ENCODE measurements around the gene DMRTB1.

DMRTB1 gene

DNA sequence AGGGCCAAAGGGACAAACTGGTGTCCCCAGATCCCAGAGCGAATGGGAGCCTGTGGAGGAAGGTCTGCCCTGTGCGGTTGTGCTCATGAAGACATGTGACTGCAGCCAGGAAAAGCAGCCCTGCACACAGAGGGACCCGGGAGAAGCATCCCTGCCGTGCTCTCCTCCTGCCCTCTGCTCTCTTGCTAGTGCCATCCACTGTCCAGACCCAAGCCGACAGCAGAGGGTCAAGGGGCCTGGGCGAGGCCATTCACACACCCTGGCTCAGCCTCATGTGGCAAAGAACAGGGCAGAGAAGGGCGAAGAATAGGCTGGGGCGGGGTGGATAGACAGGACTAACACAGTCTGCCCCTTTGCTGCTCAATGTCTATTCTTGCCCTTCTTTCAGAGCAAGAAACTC is 17.4 kb downstream of the DMRTB1 start (continued):
- TF ChIP-seq ZSCAN16 (tag by site-specific recombination; IDR thresholded peaks at IDR 0.05), result no peak
- TF ChIP-seq ZNF626 (tag by site-specific recombination; IDR thresholded peaks at IDR 0.05), result no peak
- no peak for TF ChIP-seq ZNF777 (tag by site-specific recombination; IDR thresholded peaks at IDR 0.05; ENCODE audit: borderline replicate concordance)
- TF ChIP-seq GLI4 (tag by site-specific recombination; IDR thresholded peaks at IDR 0.05), result no peak
- no peak for TF ChIP-seq ZNF112 (tag by site-specific recombination; IDR thresholded peaks at IDR 0.05)
- TF ChIP-seq, protein P1, sequence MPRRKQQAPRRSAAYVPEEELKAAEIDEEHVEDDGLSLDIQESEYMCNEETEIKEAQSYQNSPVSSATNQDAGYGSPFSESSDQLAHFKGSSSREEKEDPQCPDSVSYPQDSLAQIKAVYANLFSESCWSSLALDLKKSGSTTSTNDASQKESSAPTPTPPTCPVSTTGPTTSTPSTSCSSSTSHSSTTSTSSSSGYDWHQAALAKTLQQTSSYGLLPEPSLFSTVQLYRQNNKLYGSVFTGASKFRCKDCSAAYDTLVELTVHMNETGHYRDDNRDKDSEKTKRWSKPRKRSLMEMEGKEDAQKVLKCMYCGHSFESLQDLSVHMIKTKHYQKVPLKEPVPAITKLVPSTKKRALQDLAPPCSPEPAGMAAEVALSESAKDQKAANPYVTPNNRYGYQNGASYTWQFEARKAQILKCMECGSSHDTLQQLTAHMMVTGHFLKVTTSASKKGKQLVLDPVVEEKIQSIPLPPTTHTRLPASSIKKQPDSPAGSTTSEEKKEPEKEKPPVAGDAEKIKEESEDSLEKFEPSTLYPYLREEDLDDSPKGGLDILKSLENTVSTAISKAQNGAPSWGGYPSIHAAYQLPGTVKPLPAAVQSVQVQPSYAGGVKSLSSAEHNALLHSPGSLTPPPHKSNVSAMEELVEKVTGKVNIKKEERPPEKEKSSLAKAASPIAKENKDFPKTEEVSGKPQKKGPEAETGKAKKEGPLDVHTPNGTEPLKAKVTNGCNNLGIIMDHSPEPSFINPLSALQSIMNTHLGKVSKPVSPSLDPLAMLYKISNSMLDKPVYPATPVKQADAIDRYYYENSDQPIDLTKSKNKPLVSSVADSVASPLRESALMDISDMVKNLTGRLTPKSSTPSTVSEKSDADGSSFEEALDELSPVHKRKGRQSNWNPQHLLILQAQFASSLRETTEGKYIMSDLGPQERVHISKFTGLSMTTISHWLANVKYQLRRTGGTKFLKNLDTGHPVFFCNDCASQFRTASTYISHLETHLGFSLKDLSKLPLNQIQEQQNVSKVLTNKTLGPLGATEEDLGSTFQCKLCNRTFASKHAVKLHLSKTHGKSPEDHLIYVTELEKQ (tag by site-specific recombination; IDR thresholded peaks at IDR 0.05; ENCODE audit: borderline replicate concordance), result no peak

DNA sequence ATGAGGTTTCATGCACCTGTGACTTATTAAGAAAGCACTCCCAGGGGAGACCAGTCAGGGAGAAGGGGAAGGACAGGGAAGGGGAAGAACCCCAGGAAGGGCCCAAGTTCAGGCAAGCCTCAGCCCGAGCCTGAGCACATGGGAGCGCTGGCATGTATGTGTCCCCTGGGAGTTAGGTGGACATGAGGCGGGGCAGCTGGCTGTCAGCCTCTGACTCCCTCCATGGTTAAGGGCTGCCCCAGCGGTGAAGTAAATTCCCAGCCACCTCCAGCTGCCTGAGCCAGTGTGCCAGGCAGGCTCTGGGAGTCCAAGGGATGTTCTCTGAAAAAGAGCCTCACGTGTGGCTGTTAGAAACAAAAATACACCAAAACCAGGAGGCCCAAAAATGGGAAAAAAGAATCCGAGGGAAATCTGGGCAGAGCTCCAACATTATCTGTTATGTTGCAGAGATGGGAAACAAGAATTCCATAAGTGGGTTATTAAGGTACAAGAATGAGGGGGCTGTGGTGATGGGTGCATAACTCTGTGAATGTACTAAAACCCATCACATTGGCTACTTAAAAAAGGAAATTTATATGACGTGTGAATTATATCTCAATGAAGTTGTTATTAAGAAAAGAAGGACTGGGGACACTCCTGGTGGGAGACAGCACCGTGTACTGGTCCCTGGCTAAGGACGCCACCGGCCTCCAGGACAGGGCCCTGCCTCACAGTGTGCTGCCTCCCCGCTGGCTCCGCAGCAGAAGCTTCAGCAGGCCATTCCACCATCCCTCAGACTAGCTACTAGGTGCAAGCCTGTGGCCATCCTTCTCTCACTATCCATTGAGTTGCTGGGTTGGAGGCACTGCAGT is 18.7 kb downstream of the DMRTB1 start:
- no peak for TF ChIP-seq ZNF544 (tag by site-specific recombination; IDR thresholded peaks at IDR 0.05)
- TF ChIP-seq, protein P2, sequence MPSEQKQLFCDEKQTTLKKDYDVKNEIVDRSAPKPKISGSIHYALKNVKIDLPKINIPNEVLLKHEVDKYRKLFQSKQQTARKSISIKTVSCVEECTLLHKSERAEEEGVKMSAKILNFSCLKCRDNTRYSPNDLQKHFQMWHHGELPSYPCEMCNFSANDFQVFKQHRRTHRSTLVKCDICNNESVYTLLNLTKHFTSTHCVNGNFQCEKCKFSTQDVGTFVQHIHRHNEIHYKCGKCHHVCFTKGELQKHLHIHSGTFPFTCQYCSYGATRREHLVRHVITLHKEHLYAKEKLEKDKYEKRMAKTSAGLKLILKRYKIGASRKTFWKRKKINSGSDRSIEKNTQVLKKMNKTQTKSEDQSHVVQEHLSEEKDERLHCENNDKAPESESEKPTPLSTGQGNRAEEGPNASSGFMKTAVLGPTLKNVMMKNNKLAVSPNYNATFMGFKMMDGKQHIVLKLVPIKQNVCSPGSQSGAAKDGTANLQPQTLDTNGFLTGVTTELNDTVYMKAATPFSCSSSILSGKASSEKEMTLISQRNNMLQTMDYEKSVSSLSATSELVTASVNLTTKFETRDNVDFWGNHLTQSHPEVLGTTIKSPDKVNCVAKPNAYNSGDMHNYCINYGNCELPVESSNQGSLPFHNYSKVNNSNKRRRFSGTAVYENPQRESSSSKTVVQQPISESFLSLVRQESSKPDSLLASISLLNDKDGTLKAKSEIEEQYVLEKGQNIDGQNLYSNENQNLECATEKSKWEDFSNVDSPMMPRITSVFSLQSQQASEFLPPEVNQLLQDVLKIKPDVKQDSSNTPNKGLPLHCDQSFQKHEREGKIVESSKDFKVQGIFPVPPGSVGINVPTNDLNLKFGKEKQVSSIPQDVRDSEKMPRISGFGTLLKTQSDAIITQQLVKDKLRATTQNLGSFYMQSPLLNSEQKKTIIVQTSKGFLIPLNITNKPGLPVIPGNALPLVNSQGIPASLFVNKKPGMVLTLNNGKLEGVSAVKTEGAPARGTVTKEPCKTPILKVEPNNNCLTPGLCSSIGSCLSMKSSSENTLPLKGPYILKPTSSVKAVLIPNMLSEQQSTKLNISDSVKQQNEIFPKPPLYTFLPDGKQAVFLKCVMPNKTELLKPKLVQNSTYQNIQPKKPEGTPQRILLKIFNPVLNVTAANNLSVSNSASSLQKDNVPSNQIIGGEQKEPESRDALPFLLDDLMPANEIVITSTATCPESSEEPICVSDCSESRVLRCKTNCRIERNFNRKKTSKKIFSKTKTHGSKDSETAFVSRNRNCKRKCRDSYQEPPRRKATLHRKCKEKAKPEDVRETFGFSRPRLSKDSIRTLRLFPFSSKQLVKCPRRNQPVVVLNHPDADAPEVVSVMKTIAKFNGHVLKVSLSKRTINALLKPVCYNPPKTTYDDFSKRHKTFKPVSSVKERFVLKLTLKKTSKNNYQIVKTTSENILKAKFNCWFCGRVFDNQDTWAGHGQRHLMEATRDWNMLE (tag by site-specific recombination; conservative IDR thresholded peaks at IDR 0.05; ENCODE audit: low read depth), result no peak
- no peak for TF ChIP-seq ZXDB (tag by site-specific recombination; IDR thresholded peaks at IDR 0.05)
- TF ChIP-seq ZNF211 (tag by site-specific recombination; IDR thresholded peaks at IDR 0.05; ENCODE audit: low read depth), result no peak
- TF ChIP-seq ZNF266 (tag by site-specific recombination; IDR thresholded peaks at IDR 0.05; ENCODE audit: low read depth), result no peak
- TF ChIP-seq, protein P3, sequence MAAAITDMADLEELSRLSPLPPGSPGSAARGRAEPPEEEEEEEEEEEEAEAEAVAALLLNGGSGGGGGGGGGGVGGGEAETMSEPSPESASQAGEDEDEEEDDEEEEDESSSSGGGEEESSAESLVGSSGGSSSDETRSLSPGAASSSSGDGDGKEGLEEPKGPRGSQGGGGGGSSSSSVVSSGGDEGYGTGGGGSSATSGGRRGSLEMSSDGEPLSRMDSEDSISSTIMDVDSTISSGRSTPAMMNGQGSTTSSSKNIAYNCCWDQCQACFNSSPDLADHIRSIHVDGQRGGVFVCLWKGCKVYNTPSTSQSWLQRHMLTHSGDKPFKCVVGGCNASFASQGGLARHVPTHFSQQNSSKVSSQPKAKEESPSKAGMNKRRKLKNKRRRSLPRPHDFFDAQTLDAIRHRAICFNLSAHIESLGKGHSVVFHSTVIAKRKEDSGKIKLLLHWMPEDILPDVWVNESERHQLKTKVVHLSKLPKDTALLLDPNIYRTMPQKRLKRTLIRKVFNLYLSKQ (tag by site-specific recombination; IDR thresholded peaks at IDR 0.05; ENCODE audit: borderline replicate concordance), result no peak
- TF ChIP-seq SETDB1 (IDR thresholded peaks at IDR 0.05; ENCODE audit: insufficient read length, low read length), result no peak
- no peak for TF ChIP-seq ZNF174 (tag by site-specific recombination; IDR thresholded peaks at IDR 0.05)
- TF ChIP-seq ZFP3 (tag by site-specific recombination; IDR thresholded peaks at IDR 0.05; ENCODE audit: low read depth), result no peak
- no peak for TF ChIP-seq SALL2 (tag by site-specific recombination; IDR thresholded peaks at IDR 0.05; ENCODE audit: borderline replicate concordance)
- TF ChIP-seq TCF7L2 (IDR thresholded peaks at IDR 0.05; ENCODE audit: borderline replicate concordance, low read depth, low read length), result no peak
- TF ChIP-seq ZNF701 (tag by site-specific recombination; IDR thresholded peaks at IDR 0.05), result no peak
- TF ChIP-seq ZNF629 (tag by site-specific recombination; IDR thresholded peaks at IDR 0.05), result no peak
- Histone ChIP-seq H3K9me3 (ENCODE audit: control insufficient read depth, insufficient read depth, low read depth, low read length) (no peaks in the 10 kb centered on the region), H3K4me3 (ENCODE audit: low read depth, low read length) (no peak overlapping the region), H3K4me1 (ENCODE audit: control insufficient read depth, insufficient read depth, low read length) (no peaks in the 10 kb centered on the region), H3K27ac (ENCODE audit: extremely low read depth, low read depth, low read length) (no peak overlapping the region), H3K36me3 (ENCODE audit: control insufficient read depth in 2 of 2, insufficient read depth in 1 of 2, low read length in 2 of 2) (no peaks in the 10 kb centered on the region)
- POLR2A ChIA-PET, result no interaction called here
- CTCF ChIA-PET, result interaction anchor here (0.7 kb wide), 1 partner anchor 1472 kb away, joined by 3 read pairs; no protein-coding TSS in a partner anchor
